Right lobe of liver (tissue), 6 donors: ENCODE measurements around the gene MICAL1. TPM values are rescaled to one million over a fixed set of nuclear protein-coding genes. Genes with fewer than 3 reads are reported as not detected.

Experiments
- ATAC-seq, 4 donors: fragments of 200-7000 bp; cut with Tn5 transposase; one replicate each; pipeline ENCODE4 v1.9.1; 2020; ENCODE audit warnings: mild to moderate bottlenecking in 4 of 4, moderate library complexity in 4 of 4
- DNase-seq, 3 donors: peaks; one replicate each; pipeline ENCODE4 v3.0.0-alpha.2; 2020
- H3K27ac ChIP-seq, 3 donors: fragments of 200-600 bp; one replicate each; pipeline ENCODE4 v1.8.0; 2022
- H3K27me3 ChIP-seq, 2 donors: fragments of 200-600 bp; one replicate each; pipeline ENCODE4 v1.8.0; 2022
- H3K36me3 ChIP-seq, 4 donors: fragments of 200-600 bp; sonication (generic) in 1 of 4; one replicate each; pipeline versions ENCODE4 v1.5.1 to v1.8.0; 2017 to 2022; ENCODE audit warnings: control low read depth in 1 of 4
- H3K4me1 ChIP-seq, 4 donors: fragments of 200-600 bp; sonication (generic) in 1 of 4; one replicate each; pipeline versions ENCODE4 v1.5.1 to v1.8.0; 2017 to 2022; ENCODE audit warnings: control low read depth in 1 of 4
- H3K4me3 ChIP-seq, 3 donors: fragments of 200-600 bp; one replicate each; pipeline ENCODE4 v1.8.0; 2022
- H3K9me3 ChIP-seq, 4 donors: fragments of 200-600 bp; sonication (generic) in 1 of 4; one replicate each; pipeline versions ENCODE4 v1.5.1 to v1.8.0; 2017 to 2022; ENCODE audit warnings: control low read depth in 1 of 4
- POLR2A ChIP-seq: fragments of 450-650 bp; IDR thresholded peaks from one replicate; pipeline ENCODE4 v1.6.1; 2017; ENCODE audit warnings: antibody characterized with exemption, mild to moderate bottlenecking
- WGBS: methylation state at CpG from one replicate; pipeline ENCODE4 v1.1.6; 2018; ENCODE audit warnings: low coverage, low lambda C conversion rate; ENCODE audit not compliant: insufficient coverage; ENCODE audit errors: missing lambda C conversion rate; 5-methylcytosine and 5-hydroxymethylcytosine counted together
- intact Hi-C, 2 donors: fragments of 100-400 bp; cut with DNase I; formaldehyde crosslinking; loops; one replicate each; pipeline versions ENCODE4 v1.11.2 to v1.14.1; 2022
- total RNA-seq, 6 experiments: library from RNA; depleted of rRNA in 2 of 6; stranded (reverse); fragments of >200 nt in 2 of 6; fragmentation: NEBNext Ultra II Directional in 3 of 6; extraction: Animal tissue kit (Norgen Biotek cat#: 25700) in 3 of 6; gene quantifications; one replicate each; pipeline versions ENCODE4 v1.1.0 to v1.2.4, GENCODE V29; 2016 to 2023
- TF ChIP-seq, protein P1 (sequence below), 4 donors: fragments of 200-600 bp in 3 of 4; fragments of 450-650 bp in 1 of 4; IDR thresholded peaks; one replicate each; pipeline versions ENCODE4 v1.5.1 to v1.8.0; 2016 to 2022; ENCODE audit warnings: antibody characterized with exemption in 4 of 4, mild to moderate bottlenecking in 2 of 4
- donor health status: DM: no; HTN: yes; CAD: no.
- donor health status: DM: no; HTN: no; CAD: no.
- donor health status: DM: no; HTN: no; CAD: no.
- donor health status: DM: no; HTN: yes; CAD: no.
- donor health status: DM: no; HTN: yes; CAD: no.

Gene MICAL1
- total RNA-seq, 6 experiments from 2014 or later: 1.4 to 11.7 (median 5.2) TPM

GRCh38 chr6:109496036-109496772 lies 40.6 kb upstream of the MICAL1 start:
- 78% methylated on average over 5 of the region's 9 CpGs for WGBS
- Histone ChIP-seq H3K36me3 (no peaks in the 10 kb centered on the region), H3K27ac (no peak overlapping the region), H3K4me3 (no peak overlapping the region), H3K9me3 (no peaks in the 10 kb centered on the region), H3K4me1 (no peaks in the 10 kb centered on the region), H3K27me3 (no peaks in the 10 kb centered on the region)
- no peak for DNase-seq
- TF ChIP-seq, protein P1, sequence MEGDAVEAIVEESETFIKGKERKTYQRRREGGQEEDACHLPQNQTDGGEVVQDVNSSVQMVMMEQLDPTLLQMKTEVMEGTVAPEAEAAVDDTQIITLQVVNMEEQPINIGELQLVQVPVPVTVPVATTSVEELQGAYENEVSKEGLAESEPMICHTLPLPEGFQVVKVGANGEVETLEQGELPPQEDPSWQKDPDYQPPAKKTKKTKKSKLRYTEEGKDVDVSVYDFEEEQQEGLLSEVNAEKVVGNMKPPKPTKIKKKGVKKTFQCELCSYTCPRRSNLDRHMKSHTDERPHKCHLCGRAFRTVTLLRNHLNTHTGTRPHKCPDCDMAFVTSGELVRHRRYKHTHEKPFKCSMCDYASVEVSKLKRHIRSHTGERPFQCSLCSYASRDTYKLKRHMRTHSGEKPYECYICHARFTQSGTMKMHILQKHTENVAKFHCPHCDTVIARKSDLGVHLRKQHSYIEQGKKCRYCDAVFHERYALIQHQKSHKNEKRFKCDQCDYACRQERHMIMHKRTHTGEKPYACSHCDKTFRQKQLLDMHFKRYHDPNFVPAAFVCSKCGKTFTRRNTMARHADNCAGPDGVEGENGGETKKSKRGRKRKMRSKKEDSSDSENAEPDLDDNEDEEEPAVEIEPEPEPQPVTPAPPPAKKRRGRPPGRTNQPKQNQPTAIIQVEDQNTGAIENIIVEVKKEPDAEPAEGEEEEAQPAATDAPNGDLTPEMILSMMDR (IDR thresholded peaks at IDR 0.05): no peak
- TF ChIP-seq POLR2A: no peak
- no peak for ATAC-seq
- intact Hi-C loops: no loop called here

GRCh38 chr6:109493865-109494264 lies 38.3 kb upstream of the MICAL1 start:
- H3K4me3 ChIP-seq: no peak overlapping the region
- H3K9me3 ChIP-seq: no peaks in the 10 kb centered on the region
- no peaks in the 10 kb centered on the region for H3K36me3 ChIP-seq
- TF ChIP-seq, protein P1 (IDR thresholded peaks at IDR 0.05): no peak
- TF ChIP-seq POLR2A: no peak
- ATAC-seq (no peak), DNase-seq (no peak)
- no peaks in the 10 kb centered on the region for H3K4me1 ChIP-seq
- no peaks in the 10 kb centered on the region for H3K27me3 ChIP-seq
- 75% methylated on average over 1 of the region's 1 CpG for WGBS
- intact Hi-C loops: no loop called here
- no peak overlapping the region for H3K27ac ChIP-seq

GRCh38 chr6:109491207-109491938 lies 35.8 kb upstream of the MICAL1 start:
- no peaks in the 10 kb centered on the region for H3K36me3 ChIP-seq
- DNase-seq (no peak), ATAC-seq (peak in 1 of 4 donors; percentile 38)
- H3K27me3 ChIP-seq: no peaks in the 10 kb centered on the region
- intact Hi-C loops: no loop called here
- H3K27ac ChIP-seq: no peak overlapping the region
- TF ChIP-seq, protein P1 (IDR thresholded peaks at IDR 0.05): no peak
- no peak for TF ChIP-seq POLR2A
- no peaks in the 10 kb centered on the region for H3K4me1 ChIP-seq
- 56% methylated on average over 5 of the region's 5 CpGs for WGBS
- H3K4me3 ChIP-seq: no peak overlapping the region
- H3K9me3 ChIP-seq: no peaks in the 10 kb centered on the region

DNA sequence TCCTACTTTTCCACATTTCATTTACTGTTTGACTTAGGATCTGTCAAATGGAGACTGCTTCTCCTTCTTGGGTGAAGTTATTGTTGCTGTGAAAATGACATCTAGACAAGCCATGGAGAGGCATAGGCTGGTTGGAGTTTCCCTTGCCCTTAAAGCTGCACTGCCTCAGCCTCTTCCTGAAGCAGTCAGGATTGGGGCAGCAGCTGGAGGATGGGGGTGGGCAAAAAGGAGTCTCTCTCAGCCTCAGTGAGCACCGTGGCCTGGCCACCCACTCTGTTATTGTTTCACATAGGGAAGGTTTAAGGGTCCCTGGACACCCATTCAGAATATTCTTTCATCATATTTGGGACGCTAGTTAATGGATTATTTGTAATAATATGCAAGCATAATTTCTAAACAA lies 35.1 kb upstream of the MICAL1 start:
- Histone ChIP-seq H3K9me3 (no peaks in the 10 kb centered on the region), H3K27me3 (no peaks in the 10 kb centered on the region), H3K4me1 (no peaks in the 10 kb centered on the region), H3K27ac (no peak overlapping the region), H3K36me3 (no peaks in the 10 kb centered on the region), H3K4me3 (no peak overlapping the region)
- no peak for TF ChIP-seq POLR2A
- TF ChIP-seq, protein P1 (IDR thresholded peaks at IDR 0.05): no peak
- WGBS: 73% methylated on average over 2 of the region's 2 CpGs
- no peak for DNase-seq
- no peak for ATAC-seq
- intact Hi-C loops: no loop called here
